Left hindlimb (tissue), 1 donor: ENCODE data around the gene NUDT22.
"Not testable (repeated sequence)": the region's sequence is repeated elsewhere in the genome, so short reads cannot be mapped to it uniquely, and the experiment has no call there.

ENCODE experiments used
- DNase-seq: peaks from one replicate; pipeline ENCODE4 v3.0.0-alpha.2; 2018

Gene NUDT22

GRCh38 chr11:64245401-64245796 is 19.3 kb downstream of the NUDT22 start:
- peak; percentile 81 for DNase-seq

GRCh38 chr11:64245797-64246620 is 19.9 kb downstream of the NUDT22 start:
- peak; percentile 82 for DNase-seq

- DNase-seq = not testable (repeated sequence)
Observed at GRCh38 chr11:64246621-64246870, 20.5 kb downstream of the NUDT22 start.

- peak; percentile 93 for DNase-seq
Observed at GRCh38 chr11:64246871-64247728, 21.0 kb downstream of the NUDT22 start, which contains the start of gene PPP1R14B. Gene PPP1R14B, minus strand, starts transcription at chr11:64246943. Its CDS starts 270 bp downstream, at chr11:64246673.

GRCh38 chr11:64247729-64248531 is 21.9 kb downstream of the NUDT22 start:
- DNase-seq = no peak

GRCh38 chr11:64248578-64248977 is 22.5 kb downstream of the NUDT22 start:
- no peak for DNase-seq

- no peak for DNase-seq
Observed at GRCh38 chr11:64249038-64249437, 23.0 kb downstream of the NUDT22 start.

GRCh38 chr11:64249563-64250414 is 23.7 kb downstream of the NUDT22 start:
- no peak for DNase-seq

GRCh38 chr11:64250415-64251015 is 24.4 kb downstream of the NUDT22 start:
- DNase-seq = no peak

GRCh38 chr11:64251016-64251752 is 25.1 kb downstream of the NUDT22 start, which contains the start of gene PLCB3:
Gene PLCB3, plus strand, starts transcription at chr11:64251530. Its CDS starts 120 bp downstream, at chr11:64251650.
- DNase-seq = no peak

GRCh38 chr11:64251753-64252002 is 25.6 kb downstream of the NUDT22 start:
- no peak for DNase-seq

GRCh38 chr11:64252003-64252872 is 26.2 kb downstream of the NUDT22 start:
- no peak for DNase-seq

- DNase-seq = no peak
Observed at GRCh38 chr11:64253043-64253442, 27.0 kb downstream of the NUDT22 start.

GRCh38 chr11:64253481-64253880 is 27.4 kb downstream of the NUDT22 start:
- DNase-seq = no peak

GRCh38 chr11:64254326-64254725 is 28.3 kb downstream of the NUDT22 start:
- DNase-seq = no peak

- no peak for DNase-seq
Observed at GRCh38 chr11:64255135-64256128, 29.4 kb downstream of the NUDT22 start.

- no peak for DNase-seq
Observed at GRCh38 chr11:64256300-64256699, 30.2 kb downstream of the NUDT22 start.

- no peak for DNase-seq
Observed at GRCh38 chr11:64258356-64258755, 32.3 kb downstream of the NUDT22 start.
